HEK293 (cell line): ENCODE data around the gene PEX14.

Experiments
- CTCF ChIA-PET: fragments of 350-600 bp; formaldehyde crosslinking; extraction: SDS; loops from one replicate; lab custom pipeline; 2021; ENCODE audit warnings: antibody characterized with exemption; lab: Yijun Ruan, JAX
- POLR2A ChIA-PET: fragments of 300-600 bp; formaldehyde crosslinking; extraction: SDS; loops from one replicate; lab custom pipeline; 2020; ENCODE audit warnings: antibody characterized with exemption, inconsistent platforms; lab: Yijun Ruan, JAX
- H3K27ac ChIP-seq: fragments of 200-500 bp; sonication (Bioruptor generic); 2 replicates; pipeline ENCODE4 v1.5.1; 2014; ENCODE audit warnings: low read depth, low read length, control low read depth, inconsistent platforms; ENCODE audit errors: extremely low read depth
- H3K36me3 ChIP-seq, 2 experiments: fragments of 200-500 bp in 1 of 2; sonication (Bioruptor generic) in 1 of 2; 1 replicate in 1 of 2; 2 replicates in 1 of 2; pipeline ENCODE4 v1.5.1; 2014 to 2017; ENCODE audit warnings: inconsistent platforms in 2 of 2, low read length in 2 of 2; ENCODE audit not compliant: control insufficient read depth in 2 of 2, insufficient read depth in 1 of 2
- H3K4me1 ChIP-seq: fragments of 200-500 bp; sonication (Bioruptor generic); 2 replicates; pipeline ENCODE4 v1.5.1; 2014; ENCODE audit warnings: mild to moderate bottlenecking, low read length, inconsistent platforms; ENCODE audit not compliant: control insufficient read depth, insufficient read depth
- H3K4me3 ChIP-seq: 2 replicates; pipeline ENCODE4 v1.5.1; 2011; ENCODE audit warnings: low read depth, mild to moderate bottlenecking, control low read depth, low read length, moderate library complexity
- H3K9me3 ChIP-seq: fragments of 200-500 bp; sonication (Bioruptor generic); 2 replicates; pipeline ENCODE4 v1.5.1; 2014; ENCODE audit warnings: low read depth, low read length, inconsistent platforms; ENCODE audit not compliant: control insufficient read depth, insufficient read depth
- GLIS1 ChIP-seq: fragments of 450-650 bp; formaldehyde crosslinking; IDR thresholded peaks from 2 replicates; pipeline ENCODE4 v1.5.1; 2016; ENCODE audit warnings: missing biosample characterization, missing genetic modification characterization
- GLIS2 ChIP-seq: fragments of 450-650 bp; formaldehyde crosslinking; IDR thresholded peaks from 2 replicates; pipeline ENCODE4 v1.5.1; 2016; ENCODE audit warnings: missing biosample characterization, missing genetic modification characterization
- KLF1 ChIP-seq: fragments of 450-650 bp; formaldehyde crosslinking; IDR thresholded peaks from 2 replicates; pipeline ENCODE4 v1.5.1; 2016; ENCODE audit warnings: missing biosample characterization, missing genetic modification characterization
- RBAK ChIP-seq: fragments of 450-650 bp; formaldehyde crosslinking; IDR thresholded peaks from 2 replicates; pipeline ENCODE4 v1.5.1; 2016; ENCODE audit warnings: missing biosample characterization, missing genetic modification characterization
- REPIN1 ChIP-seq: fragments of 450-650 bp; formaldehyde crosslinking; IDR thresholded peaks from 2 replicates; pipeline ENCODE4 v1.5.1; 2017; ENCODE audit warnings: missing biosample characterization, missing genetic modification characterization, low read depth
- ZBTB20 ChIP-seq: fragments of 450-650 bp; formaldehyde crosslinking; IDR thresholded peaks from 2 replicates; pipeline ENCODE4 v1.5.1; 2016; ENCODE audit warnings: missing biosample characterization, missing genetic modification characterization
- ZIC2 ChIP-seq: fragments of 450-650 bp; formaldehyde crosslinking; IDR thresholded peaks from 2 replicates; pipeline ENCODE4 v1.5.1; 2016; ENCODE audit warnings: missing biosample characterization, missing genetic modification characterization
- ZNF121 ChIP-seq: fragments of 450-650 bp; formaldehyde crosslinking; IDR thresholded peaks from 2 replicates; pipeline ENCODE4 v1.5.1; 2016; ENCODE audit warnings: missing biosample characterization, missing genetic modification characterization
- ZNF157 ChIP-seq: fragments of 450-650 bp; formaldehyde crosslinking; IDR thresholded peaks from 2 replicates; pipeline ENCODE4 v1.5.1; 2016; ENCODE audit warnings: missing biosample characterization, missing genetic modification characterization
- ZNF175 ChIP-seq: fragments of 450-650 bp; formaldehyde crosslinking; IDR thresholded peaks from 2 replicates; pipeline ENCODE4 v1.5.1; 2016; ENCODE audit warnings: missing biosample characterization, missing genetic modification characterization
- ZNF184 ChIP-seq: fragments of 450-650 bp; IDR thresholded peaks from 2 replicates; pipeline ENCODE4 v1.5.1; 2018; ENCODE audit warnings: missing biosample characterization, mild to moderate bottlenecking, missing genetic modification characterization
- ZNF266 ChIP-seq: fragments of 450-650 bp; formaldehyde crosslinking; IDR thresholded peaks from 2 replicates; pipeline ENCODE4 v1.5.1; 2016; ENCODE audit warnings: missing biosample characterization, missing genetic modification characterization, low read depth
- ZNF350 ChIP-seq: fragments of 450-650 bp; formaldehyde crosslinking; IDR thresholded peaks from 2 replicates; pipeline ENCODE4 v1.5.0; 2017; ENCODE audit warnings: missing biosample characterization, mild to moderate bottlenecking, missing genetic modification characterization
- ZNF555 ChIP-seq: fragments of 450-650 bp; formaldehyde crosslinking; conservative IDR thresholded peaks from 2 replicates; pipeline ENCODE4 v1.5.1; 2017; ENCODE audit warnings: missing biosample characterization, mild to moderate bottlenecking, missing genetic modification characterization, inconsistent platforms
- ZNF561 ChIP-seq: fragments of 450-650 bp; IDR thresholded peaks from 2 replicates; pipeline ENCODE4 v1.5.1; 2018; ENCODE audit warnings: missing biosample characterization, missing genetic modification characterization, borderline replicate concordance
- ZNF600 ChIP-seq: fragments of 450-650 bp; formaldehyde crosslinking; IDR thresholded peaks from 2 replicates; pipeline ENCODE4 v1.5.1; 2016; ENCODE audit warnings: missing biosample characterization, missing genetic modification characterization
- ZNF768 ChIP-seq: fragments of 450-650 bp; formaldehyde crosslinking; IDR thresholded peaks from 2 replicates; pipeline ENCODE4 v1.5.1; 2018; ENCODE audit warnings: missing biosample characterization, mild to moderate bottlenecking, missing genetic modification characterization
- ZSCAN23 ChIP-seq: fragments of 450-650 bp; formaldehyde crosslinking; IDR thresholded peaks from 2 replicates; pipeline ENCODE4 v1.5.1; 2016; ENCODE audit warnings: missing biosample characterization, missing genetic modification characterization
- TF ChIP-seq, protein P1 (sequence below): fragments of 450-650 bp; formaldehyde crosslinking; IDR thresholded peaks from 2 replicates; pipeline ENCODE4 v1.5.1; 2016; ENCODE audit warnings: missing biosample characterization, missing genetic modification characterization
- TF ChIP-seq, protein P2 (sequence below): fragments of 450-650 bp; formaldehyde crosslinking; IDR thresholded peaks from 2 replicates; pipeline ENCODE4 v1.5.1; 2016; ENCODE audit warnings: missing biosample characterization, missing genetic modification characterization
- TF ChIP-seq, protein P3 (sequence below): fragments of 450-650 bp; formaldehyde crosslinking; IDR thresholded peaks from 2 replicates; pipeline ENCODE4 v1.5.1; 2017; ENCODE audit warnings: missing biosample characterization, missing genetic modification characterization
- TF ChIP-seq, protein P4 (sequence below): fragments of 450-650 bp; formaldehyde crosslinking; IDR thresholded peaks from 2 replicates; pipeline ENCODE4 v1.5.1; 2017; ENCODE audit warnings: missing biosample characterization, missing genetic modification characterization

The PEX14 gene

DNA sequence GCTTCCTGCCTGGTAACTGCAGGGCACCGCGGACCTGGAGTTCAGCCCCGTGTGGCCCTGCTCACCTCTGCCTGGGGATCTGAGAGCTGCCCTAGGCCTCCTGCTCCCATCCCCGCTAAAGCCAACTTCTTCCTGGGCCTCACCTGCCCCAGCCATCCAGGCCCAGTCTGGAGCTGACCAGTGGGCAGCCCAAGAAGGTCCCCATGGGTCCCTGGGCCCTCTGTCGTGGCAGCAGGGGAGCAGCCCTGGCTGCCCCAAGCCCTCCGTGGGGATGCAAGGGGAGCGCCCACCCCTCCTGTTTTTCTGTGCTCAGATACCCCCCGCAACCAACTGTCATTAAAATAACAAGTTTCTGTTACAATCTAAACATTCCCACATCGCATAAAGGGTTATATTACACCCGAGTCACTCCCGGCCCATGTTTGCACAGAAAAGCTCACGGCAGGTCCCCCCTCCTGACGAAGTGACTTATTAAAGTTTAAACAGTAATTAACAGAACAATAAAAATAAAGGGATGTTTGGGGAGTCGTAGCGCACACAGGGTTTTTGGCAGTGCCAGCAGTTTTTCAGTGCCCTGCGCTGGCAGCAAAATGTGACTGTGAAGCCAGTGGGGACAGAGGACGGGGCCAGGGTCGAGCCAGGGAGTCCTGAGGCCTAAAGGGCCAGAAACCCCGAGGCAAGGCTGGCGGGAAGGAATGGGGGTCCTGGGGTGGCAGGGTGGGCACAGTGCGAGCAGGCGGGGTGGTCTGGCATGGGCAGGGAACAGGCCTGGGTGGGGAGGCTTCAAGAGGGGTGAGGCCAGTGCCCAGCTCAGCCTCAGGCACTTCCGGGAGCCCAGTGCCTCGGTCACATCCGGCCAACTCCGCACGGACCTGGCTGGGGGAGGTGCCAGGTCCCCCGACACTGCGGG is 200.2 kb downstream of the PEX14 start (continued):
- TF ChIP-seq, protein P1, sequence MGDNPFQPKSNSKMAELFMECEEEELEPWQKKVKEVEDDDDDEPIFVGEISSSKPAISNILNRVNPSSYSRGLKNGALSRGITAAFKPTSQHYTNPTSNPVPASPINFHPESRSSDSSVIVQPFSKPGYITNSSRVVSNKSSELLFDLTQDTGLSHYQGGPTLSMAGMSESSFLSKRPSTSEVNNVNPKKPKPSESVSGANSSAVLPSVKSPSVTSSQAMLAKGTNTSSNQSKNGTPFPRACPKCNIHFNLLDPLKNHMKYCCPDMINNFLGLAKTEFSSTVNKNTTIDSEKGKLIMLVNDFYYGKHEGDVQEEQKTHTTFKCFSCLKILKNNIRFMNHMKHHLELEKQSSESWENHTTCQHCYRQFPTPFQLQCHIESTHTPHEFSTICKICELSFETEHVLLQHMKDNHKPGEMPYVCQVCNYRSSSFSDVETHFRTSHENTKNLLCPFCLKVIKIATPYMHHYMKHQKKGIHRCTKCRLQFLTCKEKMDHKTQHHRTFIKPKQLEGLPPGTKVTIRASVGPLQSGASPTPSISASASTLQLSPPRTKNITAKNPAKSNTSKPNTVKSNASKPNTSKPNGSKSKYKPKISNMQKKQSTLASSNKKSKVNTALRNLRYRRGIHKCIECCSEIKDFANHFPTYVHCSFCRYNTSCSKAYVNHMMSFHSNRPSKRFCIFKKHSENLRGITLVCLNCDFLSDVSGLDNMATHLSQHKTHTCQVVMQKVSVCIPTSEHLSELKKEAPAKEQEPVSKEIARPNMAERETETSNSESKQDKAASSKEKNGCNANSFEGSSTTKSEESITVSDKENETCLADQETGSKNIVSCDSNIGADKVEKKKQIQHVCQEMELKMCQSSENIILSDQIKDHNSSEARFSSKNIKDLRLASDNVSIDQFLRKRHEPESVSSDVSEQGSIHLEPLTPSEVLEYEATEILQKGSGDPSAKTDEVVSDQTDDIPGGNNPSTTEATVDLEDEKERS (tag by site-specific recombination): no peak
- TF ChIP-seq ZNF350 (tag by site-specific recombination): no peak
- TF ChIP-seq, protein P2, sequence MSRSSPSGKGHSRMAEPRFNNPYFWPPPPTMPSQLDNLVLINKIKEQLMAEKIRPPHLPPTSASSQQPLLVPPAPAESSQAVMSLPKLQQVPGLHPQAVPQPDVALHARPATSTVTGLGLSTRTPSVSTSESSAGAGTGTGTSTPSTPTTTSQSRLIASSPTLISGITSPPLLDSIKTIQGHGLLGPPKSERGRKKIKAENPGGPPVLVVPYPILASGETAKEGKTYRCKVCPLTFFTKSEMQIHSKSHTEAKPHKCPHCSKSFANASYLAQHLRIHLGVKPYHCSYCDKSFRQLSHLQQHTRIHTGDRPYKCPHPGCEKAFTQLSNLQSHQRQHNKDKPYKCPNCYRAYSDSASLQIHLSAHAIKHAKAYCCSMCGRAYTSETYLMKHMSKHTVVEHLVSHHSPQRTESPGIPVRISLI (tag by site-specific recombination): no peak
- no peak for TF ChIP-seq ZNF266 (tag by site-specific recombination)

DNA sequence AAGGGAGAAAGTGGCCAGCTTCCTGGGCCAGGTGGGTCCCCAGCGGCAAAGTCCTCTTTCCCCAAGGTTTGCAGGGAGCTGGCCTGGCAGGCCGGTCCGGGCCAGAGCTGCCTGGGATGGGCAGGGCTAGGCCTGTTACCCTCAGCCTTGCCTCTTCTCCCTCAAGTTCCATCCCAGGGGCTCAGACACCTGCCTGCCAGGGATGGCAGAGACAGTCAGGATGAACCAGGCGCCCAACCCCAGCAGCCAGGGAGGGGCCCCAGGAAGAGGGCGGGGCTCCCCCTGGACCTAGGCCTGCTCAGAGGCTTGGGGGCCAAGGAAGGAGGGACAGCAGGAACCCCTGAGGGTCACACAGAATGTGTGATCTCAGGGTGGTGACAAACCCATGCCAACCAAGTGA is 201.1 kb downstream of the PEX14 start:
- Histone ChIP-seq H3K4me1 (peaks cover 14% of the 10 kb centered on the region), H3K36me3 (no peaks in the 10 kb centered on the region), H3K4me3 (no peak overlapping the region), H3K9me3 (no peaks in the 10 kb centered on the region), H3K27ac (no peak overlapping the region)
- CTCF ChIA-PET: interaction anchor here (0.6 to 0.7 kb wide), 2 partner anchors 176 to 802 kb away, joined by 3 to 5 read pairs; no protein-coding TSS in a partner anchor
- TF ChIP-seq REPIN1 (tag by site-specific recombination): no peak
- no peak for TF ChIP-seq ZNF157 (tag by site-specific recombination)
- TF ChIP-seq ZNF555: no peak
- no peak for TF ChIP-seq ZNF175 (tag by site-specific recombination)
- TF ChIP-seq KLF1 (tag by site-specific recombination): peak; percentile 57; the same call in 1 of the 2 replicates
- no peak for TF ChIP-seq ZNF121 (tag by site-specific recombination)
- TF ChIP-seq RBAK (tag by site-specific recombination): no peak
- no peak for TF ChIP-seq ZNF768
- TF ChIP-seq GLIS2 (tag by site-specific recombination): 0 out of 2 replicates have a peak, but pooled peaks have one; percentile 39
- TF ChIP-seq ZSCAN23: no peak
- no peak for TF ChIP-seq ZNF561
- POLR2A ChIA-PET: no interaction called here

DNA sequence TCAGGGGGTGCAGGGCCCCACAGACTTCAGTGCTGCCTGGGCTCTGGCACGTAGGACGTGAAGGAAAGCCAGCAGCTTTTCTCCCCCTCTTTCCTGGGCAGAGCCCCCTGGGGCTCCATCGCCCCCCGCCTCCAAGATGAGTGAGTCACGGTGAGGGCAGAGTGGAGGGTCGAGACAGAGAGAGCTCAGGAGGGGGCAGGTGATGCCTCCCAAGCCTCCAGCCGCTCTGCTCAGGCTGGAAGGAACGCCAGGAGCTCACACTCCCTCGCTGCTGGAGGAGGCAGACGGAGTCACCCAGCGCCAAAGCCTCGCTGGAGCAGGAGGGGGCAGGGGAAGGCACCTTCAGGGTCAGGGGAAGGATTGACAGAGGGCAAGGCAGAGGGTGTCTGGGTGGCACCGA is 202.2 kb downstream of the PEX14 start:
- TF ChIP-seq ZIC2 (tag by site-specific recombination): peak; percentile 96
- TF ChIP-seq GLIS2 (tag by site-specific recombination): peak; percentile 40
- TF ChIP-seq ZBTB20 (tag by site-specific recombination): no peak
- TF ChIP-seq, protein P3, sequence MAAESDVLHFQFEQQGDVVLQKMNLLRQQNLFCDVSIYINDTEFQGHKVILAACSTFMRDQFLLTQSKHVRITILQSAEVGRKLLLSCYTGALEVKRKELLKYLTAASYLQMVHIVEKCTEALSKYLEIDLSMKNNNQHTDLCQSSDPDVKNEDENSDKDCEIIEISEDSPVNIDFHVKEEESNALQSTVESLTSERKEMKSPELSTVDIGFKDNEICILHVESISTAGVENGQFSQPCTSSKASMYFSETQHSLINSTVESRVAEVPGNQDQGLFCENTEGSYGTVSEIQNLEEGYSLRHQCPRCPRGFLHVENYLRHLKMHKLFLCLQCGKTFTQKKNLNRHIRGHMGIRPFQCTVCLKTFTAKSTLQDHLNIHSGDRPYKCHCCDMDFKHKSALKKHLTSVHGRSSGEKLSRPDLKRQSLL (tag by site-specific recombination): peak; percentile 49; the same call in 1 of the 2 replicates
- TF ChIP-seq ZNF184: no peak
- peak; percentile 63; the same call in 1 of the 2 replicates for TF ChIP-seq ZNF600 (tag by site-specific recombination)
- peak; percentile 84 for TF ChIP-seq GLIS1 (tag by site-specific recombination)
- TF ChIP-seq, protein P4, sequence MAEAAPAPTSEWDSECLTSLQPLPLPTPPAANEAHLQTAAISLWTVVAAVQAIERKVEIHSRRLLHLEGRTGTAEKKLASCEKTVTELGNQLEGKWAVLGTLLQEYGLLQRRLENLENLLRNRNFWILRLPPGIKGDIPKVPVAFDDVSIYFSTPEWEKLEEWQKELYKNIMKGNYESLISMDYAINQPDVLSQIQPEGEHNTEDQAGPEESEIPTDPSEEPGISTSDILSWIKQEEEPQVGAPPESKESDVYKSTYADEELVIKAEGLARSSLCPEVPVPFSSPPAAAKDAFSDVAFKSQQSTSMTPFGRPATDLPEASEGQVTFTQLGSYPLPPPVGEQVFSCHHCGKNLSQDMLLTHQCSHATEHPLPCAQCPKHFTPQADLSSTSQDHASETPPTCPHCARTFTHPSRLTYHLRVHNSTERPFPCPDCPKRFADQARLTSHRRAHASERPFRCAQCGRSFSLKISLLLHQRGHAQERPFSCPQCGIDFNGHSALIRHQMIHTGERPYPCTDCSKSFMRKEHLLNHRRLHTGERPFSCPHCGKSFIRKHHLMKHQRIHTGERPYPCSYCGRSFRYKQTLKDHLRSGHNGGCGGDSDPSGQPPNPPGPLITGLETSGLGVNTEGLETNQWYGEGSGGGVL (tag by site-specific recombination): peak; percentile 84
- Histone ChIP-seq H3K9me3 (no peaks in the 10 kb centered on the region), H3K36me3 (no peaks in the 10 kb centered on the region), H3K4me1 (peaks cover 12% of the 10 kb centered on the region), H3K27ac (no peak overlapping the region), H3K4me3 (no peak overlapping the region)
- CTCF ChIA-PET: interaction anchor here (0.6 to 0.7 kb wide), 3 partner anchors 13 to 265 kb away, joined by 3 to 5 read pairs (median 4); no protein-coding TSS in a partner anchor
- POLR2A ChIA-PET: no interaction called here
